GM18868 (cell line): Measurements from ENCODE around the gene ISCA2.
"Not testable (repeated sequence)": the region's sequence is repeated elsewhere in the genome, so short reads cannot be mapped to it uniquely, and the experiment has no call there.

Experiments
- ATAC-seq: cut with Tn5 transposase; IDR thresholded peaks from one replicate; pipeline ENCODE4 v1.9.1; 2021; ENCODE audit warnings: mild to moderate bottlenecking, moderate library complexity; ENCODE audit not compliant: unreplicated experiment

ISCA2 gene

GRCh38 chr14:74526854-74527585 is 33.5 kb downstream of the ISCA2 start:
- ATAC-seq, result no peak

GRCh38 chr14:74527736-74528280 is 34.2 kb downstream of the ISCA2 start:
- ATAC-seq, result no peak

- no peak for ATAC-seq
Observed at GRCh38 chr14:74528406-74528805, 34.8 kb downstream of the ISCA2 start.

GRCh38 chr14:74528886-74529285 is 35.3 kb downstream of the ISCA2 start:
- ATAC-seq, result no peak

- no peak for ATAC-seq
Observed at GRCh38 chr14:74531006-74531405, 37.4 kb downstream of the ISCA2 start.

- no peak for ATAC-seq
Observed at GRCh38 chr14:74531467-74531866, 37.9 kb downstream of the ISCA2 start.

GRCh38 chr14:74532246-74532645 is 38.7 kb downstream of the ISCA2 start:
- ATAC-seq, result no peak

- no peak for ATAC-seq
Observed at GRCh38 chr14:74533576-74533975, 40.0 kb downstream of the ISCA2 start.

GRCh38 chr14:74535756-74536325 is 42.3 kb downstream of the ISCA2 start:
- no peak for ATAC-seq

GRCh38 chr14:74536336-74536735 is 42.8 kb downstream of the ISCA2 start:
- not testable (repeated sequence) for ATAC-seq

GRCh38 chr14:74538411-74539391 is 45.1 kb downstream of the ISCA2 start:
- no peak for ATAC-seq

- no peak for ATAC-seq
Observed at GRCh38 chr14:74539503-74539902, 45.9 kb downstream of the ISCA2 start.

- no peak for ATAC-seq
Observed at GRCh38 chr14:74541225-74541624, 47.7 kb downstream of the ISCA2 start.

- no peak for ATAC-seq
Observed at GRCh38 chr14:74542056-74542685, 48.6 kb downstream of the ISCA2 start.

GRCh38 chr14:74543771-74544438 is 50.3 kb downstream of the ISCA2 start:
- no peak for ATAC-seq

- no peak for ATAC-seq
Observed at GRCh38 chr14:74545386-74545785, 51.8 kb downstream of the ISCA2 start.

GRCh38 chr14:74546416-74546815 is 52.9 kb downstream of the ISCA2 start:
- ATAC-seq, result no peak
